GM19468 (cell line): ENCODE measurements around the gene CNIH1.
"Not testable (repeated sequence)": the region's sequence is repeated elsewhere in the genome, so short reads cannot be mapped to it uniquely, and the experiment has no call there.

Experiments
- ATAC-seq: cut with Tn5 transposase; IDR thresholded peaks from one replicate; pipeline ENCODE4 v1.9.1; 2021; ENCODE audit warnings: mild to moderate bottlenecking, moderate library complexity, moderate number of reproducible peaks; ENCODE audit not compliant: unreplicated experiment; ENCODE audit errors: extremely low read depth

The CNIH1 gene

DNA sequence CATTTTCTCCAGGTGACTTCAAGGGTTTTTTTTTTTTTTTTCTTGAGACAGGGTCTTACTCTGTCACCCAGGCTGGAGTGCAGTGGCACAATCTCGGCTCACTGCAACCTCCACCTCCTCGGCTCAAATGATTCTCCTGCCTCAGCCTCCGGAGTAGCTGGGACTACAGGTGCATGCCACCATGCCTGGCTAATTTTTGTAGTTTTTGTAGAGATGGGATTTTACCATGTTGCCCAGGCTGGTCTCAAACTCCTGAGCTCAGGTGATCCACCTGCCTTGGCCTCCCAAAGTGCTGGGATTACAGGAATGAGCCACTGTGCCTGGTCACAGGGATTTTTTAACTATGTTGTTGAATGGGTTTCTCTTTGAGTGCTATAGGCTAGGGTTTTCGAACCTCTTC is 3.2 kb downstream of the CNIH1 start:
- not testable (repeated sequence) for ATAC-seq

DNA sequence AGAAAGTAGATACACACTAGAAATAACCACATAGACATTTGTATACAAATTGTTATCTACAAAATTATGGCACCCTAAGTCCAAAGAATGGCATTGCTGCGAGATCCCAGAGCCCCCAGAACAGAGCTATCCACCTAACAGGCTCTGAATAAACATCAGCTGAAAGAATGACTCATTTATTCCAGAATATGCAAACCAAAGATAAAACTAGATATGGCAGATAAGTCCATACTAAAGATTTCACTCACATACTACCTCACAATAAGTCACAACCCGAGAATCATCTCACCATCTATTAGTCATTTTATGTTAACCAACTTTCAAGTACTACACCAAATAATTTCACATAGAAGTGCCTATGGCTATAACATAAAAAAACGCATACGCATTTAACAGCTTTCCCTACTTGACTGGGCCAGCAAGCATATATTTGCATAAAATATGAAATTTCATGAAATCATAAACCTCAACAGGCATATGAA is 5.6 kb downstream of the CNIH1 start:
- peak; percentile 48 for ATAC-seq

DNA sequence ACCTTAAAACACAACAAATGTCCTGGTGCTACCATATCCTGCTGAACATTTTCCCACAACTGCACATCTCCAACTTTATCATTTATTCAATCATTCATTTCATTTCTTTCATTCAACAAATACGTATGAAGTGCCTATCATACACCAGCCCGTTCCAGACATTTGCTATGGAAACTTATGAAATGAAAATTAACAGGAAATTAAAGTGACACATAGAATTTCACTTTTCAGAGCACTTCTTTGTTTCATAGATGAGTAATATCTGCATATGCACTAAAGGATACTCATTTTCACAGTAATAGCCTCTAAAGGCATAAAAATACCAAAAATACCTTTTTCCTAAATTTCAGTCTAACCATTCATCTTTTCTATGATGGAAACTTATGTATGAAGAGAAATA is 12.6 kb downstream of the CNIH1 start:
- ATAC-seq, result no peak

DNA sequence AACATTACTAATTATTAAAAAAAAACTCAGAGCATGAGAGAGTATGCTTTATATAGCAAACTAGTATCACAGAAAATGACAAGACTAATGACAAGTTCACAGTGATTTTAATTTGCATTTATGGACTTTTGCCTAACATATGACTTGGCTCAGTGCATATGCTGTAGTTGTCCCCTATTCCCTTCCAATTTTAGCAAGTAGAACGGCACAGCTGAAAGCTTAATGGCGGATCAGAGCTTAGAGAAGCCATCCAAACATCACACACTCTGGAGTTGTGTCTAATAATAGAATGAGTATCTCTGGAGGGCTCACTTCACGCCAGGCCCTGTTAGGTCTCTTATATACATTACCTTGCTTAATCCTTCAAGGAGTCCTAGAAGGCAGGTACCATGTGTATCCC is 13.3 kb downstream of the CNIH1 start:
- ATAC-seq, result no peak

DNA sequence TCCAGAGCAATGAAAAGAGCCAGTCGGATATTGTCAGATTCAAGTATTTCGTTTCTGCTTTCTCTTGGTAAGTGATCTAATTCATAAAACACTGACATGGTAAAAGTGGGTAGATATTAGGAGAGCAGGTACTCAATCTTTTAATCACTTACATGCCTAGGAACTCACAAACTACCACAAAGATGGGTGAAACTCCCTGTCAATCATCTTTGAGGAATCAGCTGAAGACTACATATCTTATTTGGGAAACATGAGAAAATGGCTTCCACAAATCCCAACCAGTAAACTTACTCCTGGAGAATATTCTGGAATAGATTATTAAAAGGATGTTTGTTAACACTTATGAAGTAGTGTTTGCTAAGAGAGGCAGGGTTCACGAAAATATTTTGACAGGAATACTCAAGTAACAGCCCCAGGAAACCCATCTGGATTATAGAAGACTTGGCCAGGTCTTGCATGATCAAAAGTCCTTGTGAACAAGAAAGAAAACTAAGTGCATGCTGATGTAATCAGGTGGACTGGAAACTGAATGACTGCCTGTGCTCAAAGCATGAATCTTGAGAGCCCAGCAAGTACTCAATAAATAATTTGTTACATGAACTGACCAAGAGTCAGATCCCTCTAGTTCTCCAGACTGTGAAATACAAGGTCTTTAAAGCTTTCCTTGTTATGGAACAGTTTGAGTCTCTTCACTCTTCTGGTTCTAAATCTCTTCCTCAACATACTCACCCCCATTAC is 15.5 kb downstream of the CNIH1 start:
- no peak for ATAC-seq

DNA sequence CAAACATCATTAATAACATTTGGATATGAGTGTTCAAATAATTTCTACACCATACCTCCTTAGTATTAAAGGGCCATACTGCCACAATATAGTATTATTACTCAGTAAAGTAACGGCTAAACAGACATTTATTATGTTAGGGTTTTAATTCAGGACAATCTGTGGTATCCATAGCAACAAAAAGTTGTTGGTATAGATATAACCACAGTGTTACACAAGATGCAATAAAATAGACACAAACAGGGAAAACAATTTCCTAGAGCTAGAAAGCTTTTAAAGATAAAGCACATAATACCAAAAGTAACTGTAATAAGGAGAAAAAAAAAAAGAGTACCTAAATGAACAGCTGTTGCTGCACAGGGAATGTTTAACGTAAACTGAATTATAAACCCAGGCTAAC is 16.1 kb downstream of the CNIH1 start:
- ATAC-seq, result no peak

- ATAC-seq, result no peak
Observed at GRCh38 chr14:54424479-54424901, 16.7 kb downstream of the CNIH1 start.

- ATAC-seq, result no peak
Observed at GRCh38 chr14:54423991-54424390, 17.2 kb downstream of the CNIH1 start.

DNA sequence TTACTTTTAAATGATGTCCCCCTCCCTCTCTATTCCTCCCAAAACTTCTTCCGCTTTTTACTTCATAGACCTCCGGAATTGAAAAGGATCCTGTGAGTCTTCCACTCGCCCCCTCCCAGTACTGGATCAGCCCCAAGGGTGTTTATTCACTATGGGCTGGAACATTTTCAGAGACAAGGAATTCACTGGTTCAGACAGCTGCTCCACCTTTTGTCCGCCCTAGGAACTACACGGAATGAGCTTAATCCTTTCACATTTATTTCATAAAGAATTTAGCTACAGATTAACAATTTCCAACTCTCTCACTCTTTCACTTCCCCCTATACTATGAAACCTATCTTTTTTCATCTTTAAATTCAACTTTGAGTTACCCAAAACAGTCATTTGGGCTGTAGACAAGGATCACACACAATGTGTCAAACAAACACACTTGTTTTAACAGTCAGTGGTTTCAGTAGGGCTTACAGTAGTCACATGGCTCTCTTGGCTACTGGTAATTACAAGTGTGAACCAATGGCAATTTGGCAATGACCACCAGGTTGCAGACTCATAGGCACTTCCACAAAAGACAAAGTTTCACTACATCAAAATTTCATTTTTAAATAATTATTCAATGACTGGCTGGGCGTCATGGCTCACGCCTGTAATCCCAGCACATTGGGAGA is 20.6 kb downstream of the CNIH1 start:
- no peak for ATAC-seq

DNA sequence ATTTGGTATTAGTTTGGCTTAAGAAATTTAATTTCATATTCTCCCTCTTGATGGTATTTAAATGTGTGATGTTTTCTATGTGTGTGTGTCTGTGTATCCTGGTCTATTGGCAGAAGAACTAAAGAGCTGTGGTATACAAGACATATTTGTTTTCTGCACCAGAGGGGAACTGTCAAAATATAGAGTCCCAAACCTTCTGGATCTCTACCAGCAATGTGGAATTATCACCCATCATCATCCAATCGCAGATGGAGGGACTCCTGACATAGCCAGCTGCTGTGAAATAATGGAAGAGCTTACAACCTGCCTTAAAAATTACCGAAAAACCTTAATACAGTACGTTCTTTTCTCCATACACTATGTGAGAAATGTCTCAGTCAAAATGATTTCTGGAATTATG is 29.8 kb downstream of the CNIH1 start:
- ATAC-seq, result no peak

GRCh38 chr14:54410215-54410614 is 31.0 kb downstream of the CNIH1 start:
- ATAC-seq, result no peak

DNA sequence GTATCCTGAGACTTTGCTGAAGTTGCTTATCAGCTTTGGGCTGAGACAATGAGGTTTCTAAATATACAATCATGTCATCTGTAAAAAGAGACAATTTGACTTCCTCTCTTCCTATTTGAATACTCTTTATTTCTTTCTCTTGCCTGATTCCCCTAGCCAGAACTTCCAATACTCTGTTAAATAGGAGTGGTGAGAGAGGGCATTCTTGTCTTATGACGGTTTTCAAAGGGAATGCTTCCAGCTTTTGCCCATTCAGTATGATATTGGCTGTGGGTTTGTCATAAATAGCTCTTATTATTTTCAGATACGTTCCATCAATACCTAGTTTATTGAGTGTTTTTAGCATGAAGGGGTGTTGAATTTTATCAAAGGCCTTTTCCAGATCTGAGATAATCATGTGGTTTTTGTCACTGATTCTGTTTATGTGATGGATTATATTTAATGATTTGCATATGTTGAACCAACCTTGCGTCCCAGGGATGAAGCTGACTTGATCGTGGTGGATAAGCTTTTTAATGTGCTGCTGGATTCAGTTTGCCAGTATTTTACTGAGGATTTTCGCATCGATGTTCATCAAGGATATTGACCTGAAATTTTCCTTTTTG is 37.7 kb downstream of the CNIH1 start:
- ATAC-seq, result not testable (repeated sequence)

- ATAC-seq, result no peak
Observed at GRCh38 chr14:54399560-54399959, 41.6 kb downstream of the CNIH1 start.

DNA sequence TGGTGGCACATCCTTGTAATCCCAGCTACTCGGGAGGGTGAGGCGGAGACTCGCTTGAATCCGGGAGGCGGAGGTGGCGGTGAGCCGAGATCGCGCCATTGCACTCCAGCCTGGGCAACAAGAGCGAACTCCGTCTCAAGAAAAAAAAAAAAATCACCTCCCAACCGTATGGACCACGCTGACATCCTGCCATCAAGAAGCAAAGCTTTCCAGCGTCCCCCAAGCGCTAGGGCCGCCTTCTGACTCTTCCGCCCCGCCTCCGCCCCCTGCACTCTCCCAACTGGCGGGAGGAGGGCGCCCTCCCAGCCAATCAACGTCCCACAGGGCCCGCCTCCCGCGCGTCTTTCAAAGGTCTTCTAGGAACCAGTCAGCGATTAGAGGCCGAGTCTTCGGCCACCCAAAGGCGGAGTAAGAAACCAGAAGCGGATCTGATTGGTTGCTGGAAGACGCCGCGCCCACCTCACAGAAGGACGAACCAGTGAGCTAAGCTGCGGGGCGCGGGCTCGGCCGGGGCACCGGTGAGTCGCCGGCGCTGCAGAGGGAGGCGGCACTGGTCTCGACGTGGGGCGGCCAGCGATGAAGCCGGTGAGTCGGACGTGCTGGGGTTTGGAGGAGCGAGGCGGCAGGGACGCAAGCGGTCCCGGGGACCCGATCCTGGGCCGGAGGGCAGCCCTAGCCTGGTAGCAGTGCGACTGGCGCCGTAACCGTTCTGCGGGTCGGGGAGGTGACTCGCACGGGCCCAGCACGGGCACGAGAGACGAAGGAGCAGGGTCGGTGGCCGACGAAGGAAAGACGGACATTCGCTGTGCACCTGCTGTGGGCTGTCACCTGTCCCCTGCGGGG is 44.5 kb downstream of the CNIH1 start, which contains the start of gene CDKN3:
Gene CDKN3 (plus strand): TSS at position 515 of the 843 bp plus-strand sequence. CDS start 62 bp downstream, at position 577.
- ATAC-seq, result peak; percentile 99

GRCh38 chr14:54396183-54396492 is 45.0 kb downstream of the CNIH1 start:
- no peak for ATAC-seq

GRCh38 chr14:54395716-54396115 is 45.5 kb downstream of the CNIH1 start:
- ATAC-seq, result no peak

- ATAC-seq, result no peak
Observed at GRCh38 chr14:54395284-54395683, 45.9 kb downstream of the CNIH1 start.

- ATAC-seq, result no peak
Observed at GRCh38 chr14:54394596-54394995, 46.6 kb downstream of the CNIH1 start.

DNA sequence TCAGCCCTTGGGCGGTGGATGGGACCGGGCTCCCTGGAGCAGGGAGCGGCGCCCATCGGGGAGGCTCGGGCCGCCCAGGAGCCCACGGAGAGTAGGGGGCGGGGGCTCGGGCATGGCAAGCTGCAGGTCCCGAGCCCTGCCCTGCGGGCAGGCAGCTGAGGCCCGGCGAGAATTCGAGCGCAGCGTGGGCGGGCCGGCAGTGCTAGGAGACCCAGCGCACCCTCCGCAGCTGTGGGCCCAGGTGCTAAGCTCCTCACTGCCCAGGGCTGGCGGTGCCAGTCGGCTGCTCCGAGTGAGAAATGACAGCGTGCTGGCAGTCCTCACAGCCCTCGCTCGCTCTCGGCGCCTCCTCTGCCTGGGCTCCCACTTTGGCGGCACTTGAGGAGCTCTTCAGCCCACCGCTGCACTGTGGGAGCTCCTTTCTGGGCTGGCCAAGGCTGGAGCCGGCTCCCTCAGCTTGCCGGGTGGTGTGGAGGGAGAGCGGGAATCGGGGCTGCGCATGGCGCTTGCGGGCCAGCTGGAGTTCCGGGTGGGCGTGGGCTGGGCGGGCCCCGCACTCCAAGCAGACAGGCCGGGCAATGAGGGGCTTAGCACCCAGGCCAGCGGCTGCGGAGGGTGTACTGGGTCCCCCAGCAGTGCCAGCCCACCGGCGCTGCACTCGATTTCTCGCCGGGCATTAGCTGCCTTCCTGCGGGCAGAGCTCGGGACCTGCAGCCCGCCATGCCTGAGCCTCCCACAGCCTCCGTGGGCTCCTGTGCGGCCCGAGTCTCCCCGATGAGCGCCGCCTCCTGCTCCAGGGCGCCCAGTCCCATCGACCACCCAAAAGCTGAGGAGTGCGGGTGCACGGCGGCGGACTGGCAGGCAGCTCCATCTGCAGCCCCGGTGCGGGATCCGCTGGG is 47.9 kb downstream of the CNIH1 start:
- not testable (repeated sequence) for ATAC-seq
